Measurements from ENCODE around the gene RHBDD2. TPM values are rescaled to one million over a fixed set of nuclear protein-coding genes. Genes with fewer than 3 reads are reported as not detected.
"Not testable (repeated sequence)": the region's sequence is repeated elsewhere in the genome, so short reads cannot be mapped to it uniquely, and the experiment has no call there.

The RHBDD2 gene
- total RNA-seq, 1 experiment from 2014 or later = 12.8 TPM

DNA sequence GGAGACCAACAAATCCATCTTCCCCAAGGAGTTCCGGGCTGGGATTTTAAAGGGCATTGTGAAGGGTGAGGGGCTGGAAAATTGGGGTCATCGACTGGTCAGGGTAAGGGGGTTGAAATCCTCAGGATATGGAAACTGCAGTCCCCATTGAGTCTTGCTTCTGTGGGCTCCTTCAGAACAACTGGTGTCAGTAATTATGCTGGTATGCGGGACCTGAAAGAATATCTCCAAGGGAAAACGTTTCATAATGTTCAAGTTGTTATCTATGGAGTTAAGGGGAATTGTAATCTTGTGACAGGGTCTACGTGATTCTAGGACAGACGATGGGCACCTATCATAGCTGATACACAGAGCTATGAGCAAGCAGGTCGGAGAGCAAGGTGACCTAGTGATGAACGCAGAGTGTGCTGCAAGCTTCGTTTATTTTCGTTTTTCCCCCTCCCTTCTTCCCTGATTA is 494 bp upstream of the RHBDD2 start:
- H3K4me3 ChIP-seq = peak overlapping the region; percentile 67; the same call in 1 of the 2 replicates
- no peaks in the 10 kb centered on the region for H3K27me3 ChIP-seq
- H3K36me3 ChIP-seq = peaks cover 5% of the 10 kb centered on the region
- no peak for DNase-seq
- H3K9me3 ChIP-seq = no peaks in the 10 kb centered on the region

DNA sequence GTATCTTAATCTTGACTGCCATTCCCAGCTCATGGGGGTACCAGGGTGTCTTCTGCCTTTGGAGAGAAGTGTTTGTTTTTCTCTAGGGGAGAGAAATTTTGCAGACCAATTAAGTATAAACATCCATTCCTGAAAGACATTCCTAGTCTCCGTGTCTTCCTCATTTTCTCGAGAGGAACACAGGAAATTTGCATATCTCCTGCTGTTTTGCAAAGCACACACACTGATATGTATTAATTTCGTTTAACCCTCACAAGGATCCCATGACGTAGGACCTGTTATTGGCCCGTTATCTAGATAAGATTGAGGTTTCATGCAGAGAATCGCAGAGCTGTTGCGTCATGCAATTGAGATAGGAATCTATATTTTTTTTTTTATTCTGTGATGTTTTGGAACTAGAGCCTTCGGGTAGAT is 944 bp downstream of the RHBDD2 start:
- H3K27me3 ChIP-seq = no peaks in the 10 kb centered on the region
- no peak for DNase-seq

DNA sequence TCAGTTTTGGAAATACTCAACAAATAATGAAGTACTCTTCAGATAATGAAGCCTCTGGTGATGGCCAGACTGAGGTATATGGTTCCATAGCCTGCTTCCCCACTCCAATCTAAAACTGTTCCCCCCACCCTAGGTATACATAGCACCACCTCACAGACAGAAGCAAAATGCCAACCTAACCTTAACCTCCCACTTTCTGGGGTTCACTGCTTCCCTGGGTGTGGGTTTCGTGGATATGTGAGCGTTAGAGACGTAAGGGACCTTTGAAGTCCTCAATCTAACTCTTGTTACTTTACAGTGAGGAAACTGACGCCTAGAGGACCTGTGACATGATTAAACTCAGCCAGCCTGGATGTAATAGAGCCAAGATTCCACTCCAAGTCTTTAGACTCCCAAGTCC is 1.4 kb downstream of the RHBDD2 start:
- no peak for DNase-seq
- H3K27me3 ChIP-seq = no peaks in the 10 kb centered on the region
- H3K4me3 ChIP-seq = no peak overlapping the region; the same call in none of the 2 replicates
- H3K9me3 ChIP-seq = no peaks in the 10 kb centered on the region
- H3K36me3 ChIP-seq = peaks cover 9% of the 10 kb centered on the region

More for the DNA sequence above, 944 bp downstream of the RHBDD2 start:
- Histone ChIP-seq H3K9me3 (no peaks in the 10 kb centered on the region), H3K36me3 (peaks cover 9% of the 10 kb centered on the region), H3K4me3 (peak overlapping the region; percentile 67)

DNA sequence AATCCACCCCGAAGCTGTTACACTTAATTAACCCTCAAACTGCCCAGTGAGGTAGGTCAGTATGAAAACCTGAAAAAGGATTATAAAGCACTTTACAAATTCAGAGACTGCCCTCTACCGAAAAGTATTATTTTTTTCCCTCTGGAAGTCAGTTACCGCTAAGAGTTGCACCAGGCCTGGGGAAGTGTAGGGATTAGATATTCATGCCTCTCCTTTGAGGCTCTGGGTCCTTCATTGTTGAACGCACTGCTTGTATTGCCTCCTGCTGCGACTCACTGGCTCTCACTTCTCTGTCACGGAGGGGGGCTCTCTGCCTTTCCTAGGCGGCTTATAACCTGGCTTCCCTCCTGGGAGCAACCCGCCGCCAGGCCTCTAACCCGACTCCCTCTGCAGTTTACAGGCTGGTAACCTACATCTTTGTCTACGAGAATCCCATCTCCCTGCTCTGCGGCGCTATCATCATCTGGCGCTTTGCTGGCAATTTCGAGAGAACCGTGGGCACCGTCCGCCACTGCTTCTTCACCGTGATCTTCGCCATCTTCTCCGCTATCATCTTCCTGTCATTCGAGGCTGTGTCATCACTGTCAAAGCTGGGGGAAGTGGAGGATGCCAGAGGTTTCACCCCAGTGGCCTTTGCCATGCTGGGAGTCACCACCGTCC is 2.7 kb downstream of the RHBDD2 start:
- DNase-seq = no peak
- Histone ChIP-seq H3K9me3 (no peaks in the 10 kb centered on the region), H3K4me3 (no peak overlapping the region), H3K36me3 (peaks cover 12% of the 10 kb centered on the region), H3K27me3 (no peaks in the 10 kb centered on the region)

DNA sequence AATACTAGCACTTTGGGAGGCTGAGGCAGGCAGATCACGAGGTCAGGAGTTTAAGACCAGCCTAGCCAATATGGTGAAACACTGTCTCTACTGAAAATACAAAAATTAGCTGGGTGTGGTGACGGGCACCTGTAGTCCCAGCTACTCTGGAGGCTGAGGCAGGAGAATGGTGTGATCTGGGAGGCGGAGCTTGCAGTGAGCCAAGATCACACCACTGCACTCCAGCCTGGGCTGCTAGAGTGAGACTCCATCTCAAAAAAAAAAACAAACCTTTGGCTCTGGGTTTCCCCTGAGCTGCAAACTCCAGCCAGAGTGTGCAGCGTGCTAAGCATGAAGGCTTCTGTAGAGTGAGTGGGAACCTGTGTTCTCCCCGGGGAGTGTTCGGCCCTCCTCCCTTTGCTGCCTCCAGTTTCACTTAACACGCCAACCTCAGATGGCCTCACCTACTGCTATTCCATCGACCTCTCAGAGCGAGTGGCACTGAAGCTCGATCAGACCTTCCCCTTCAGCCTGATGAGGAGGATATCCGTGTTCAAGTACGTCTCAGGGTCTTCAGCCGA is 4.5 kb downstream of the RHBDD2 start:
- not testable (repeated sequence) for H3K4me3 ChIP-seq, H3K9me3 ChIP-seq, DNase-seq, H3K27me3 ChIP-seq
- H3K36me3 ChIP-seq = peaks cover 12% of the 10 kb centered on the region

DNA sequence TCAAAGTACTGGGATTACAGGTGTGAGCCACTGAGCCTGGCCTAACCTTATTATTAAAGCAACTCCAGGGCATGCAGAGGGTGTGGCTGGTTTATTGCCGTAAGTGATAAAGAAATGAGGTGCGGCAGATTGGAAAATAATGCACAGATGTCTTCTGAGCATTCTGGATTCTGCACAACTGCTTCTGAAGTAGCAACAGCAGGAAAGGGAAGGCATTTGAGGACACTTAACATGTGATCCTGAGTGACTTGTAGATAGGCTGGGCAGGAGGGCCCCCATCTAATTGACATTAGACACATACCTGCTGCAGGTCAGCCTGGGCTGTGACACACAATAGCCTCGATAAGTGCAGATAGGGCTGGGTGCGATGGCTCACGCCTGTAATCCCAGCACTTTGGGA is 5.6 kb downstream of the RHBDD2 start:
- Histone ChIP-seq H3K4me3 (no peak overlapping the region), H3K36me3 (peaks cover 15% of the 10 kb centered on the region), H3K27me3 (no peaks in the 10 kb centered on the region), H3K9me3 (no peaks in the 10 kb centered on the region)
- DNase-seq = no peak

DNA sequence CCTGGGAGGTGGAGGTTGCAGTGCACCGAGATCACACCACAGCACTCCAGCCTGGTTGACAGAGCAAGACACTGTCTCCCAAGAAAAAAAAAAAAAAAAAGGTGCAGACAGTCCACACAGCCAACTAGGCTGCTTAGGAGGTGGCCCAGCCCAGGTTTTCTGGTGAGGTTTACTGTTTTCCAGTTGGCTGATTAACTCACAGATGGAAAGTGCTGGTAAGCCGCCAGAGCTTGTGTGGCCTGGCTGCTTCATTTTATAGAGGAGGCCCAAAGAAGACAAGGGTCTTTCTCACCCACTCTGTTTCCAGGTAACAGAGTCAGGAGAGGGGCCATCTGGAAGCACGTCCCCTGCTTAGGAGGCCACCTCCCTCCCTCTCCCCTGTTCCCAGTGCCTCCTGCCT is 6.2 kb downstream of the RHBDD2 start:
- H3K27me3 ChIP-seq = no peaks in the 10 kb centered on the region
- no peak overlapping the region for H3K4me3 ChIP-seq
- DNase-seq = no peak
- H3K9me3 ChIP-seq = no peaks in the 10 kb centered on the region
- peaks cover 15% of the 10 kb centered on the region for H3K36me3 ChIP-seq

DNA sequence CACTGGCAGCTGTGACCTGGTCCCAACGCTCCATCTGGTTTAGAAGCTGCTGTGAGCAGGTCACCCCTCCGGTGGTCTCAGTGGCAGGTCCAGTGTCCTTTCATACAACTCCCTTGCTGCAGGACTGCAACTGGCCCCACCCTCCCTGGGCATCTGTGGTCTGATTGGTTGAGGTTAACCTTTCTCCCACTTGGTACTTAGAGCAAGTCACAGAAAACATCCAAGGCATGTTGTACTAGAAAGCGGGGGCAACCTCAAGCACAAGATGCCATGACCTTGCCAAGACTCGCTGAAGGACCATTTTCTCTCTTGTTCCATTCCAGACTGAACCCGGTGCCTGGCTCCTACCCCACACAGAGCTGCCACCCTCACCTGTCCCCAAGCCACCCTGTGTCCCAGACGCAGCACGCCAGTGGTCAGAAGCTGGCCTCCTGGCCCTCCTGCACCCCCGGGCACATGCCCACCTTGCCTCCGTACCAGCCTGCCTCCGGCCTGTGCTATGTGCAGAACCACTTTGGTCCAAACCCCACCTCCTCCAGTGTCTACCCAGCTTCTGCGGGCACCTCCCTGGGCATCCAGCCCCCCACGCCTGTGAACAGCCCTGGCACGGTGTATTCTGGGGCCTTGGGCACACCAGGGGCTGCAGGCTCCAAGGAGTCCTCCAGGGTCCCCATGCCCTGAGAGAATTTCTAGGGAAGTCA is 9.0 kb downstream of the RHBDD2 start:
- DNase-seq = no peak
- no peaks in the 10 kb centered on the region for H3K9me3 ChIP-seq
- no peak overlapping the region for H3K4me3 ChIP-seq
- H3K36me3 ChIP-seq = peaks cover 12% of the 10 kb centered on the region
- H3K27me3 ChIP-seq = no peaks in the 10 kb centered on the region

DNA sequence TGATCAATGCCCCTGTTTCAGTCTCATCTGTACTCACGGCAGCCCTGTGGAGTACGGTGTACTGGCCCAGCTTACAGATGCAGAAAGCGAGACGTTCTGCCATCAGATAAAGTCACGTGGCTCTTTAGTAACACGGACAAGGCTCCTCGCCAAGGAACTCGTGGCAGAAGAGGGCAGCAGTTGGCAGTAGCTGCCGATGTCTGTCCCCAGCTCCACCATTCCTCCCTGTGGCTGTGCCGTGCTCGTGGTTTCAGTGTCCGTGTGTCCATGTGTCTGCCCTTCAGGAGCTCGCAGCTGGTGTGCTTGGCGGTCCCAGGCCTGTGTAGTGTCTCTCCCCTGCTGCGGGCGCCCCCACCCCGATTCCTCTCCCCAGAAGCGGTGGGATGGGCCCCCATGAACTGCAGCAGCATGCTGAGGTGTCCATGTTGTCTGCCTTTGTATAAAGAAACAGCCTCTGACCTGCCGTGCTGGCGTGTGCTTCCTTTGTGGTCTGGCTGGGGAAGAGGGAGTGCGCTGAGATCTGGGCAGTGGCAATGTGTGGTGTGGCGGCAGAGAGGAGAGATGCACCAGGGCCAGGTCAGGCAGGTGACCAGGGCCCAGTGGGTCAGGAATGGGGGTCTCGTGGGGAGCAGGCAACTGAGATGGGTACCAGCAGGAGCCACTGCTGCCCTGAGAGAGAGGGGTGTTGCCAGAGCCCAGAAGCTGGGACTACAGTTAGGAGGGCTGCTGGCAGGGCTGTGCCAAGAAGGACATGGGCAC is 9.8 kb downstream of the RHBDD2 start:
- H3K9me3 ChIP-seq = no peaks in the 10 kb centered on the region
- peaks cover 10% of the 10 kb centered on the region for H3K36me3 ChIP-seq
- no peaks in the 10 kb centered on the region for H3K27me3 ChIP-seq
- DNase-seq = no peak
- H3K4me3 ChIP-seq = no peak overlapping the region

DNA sequence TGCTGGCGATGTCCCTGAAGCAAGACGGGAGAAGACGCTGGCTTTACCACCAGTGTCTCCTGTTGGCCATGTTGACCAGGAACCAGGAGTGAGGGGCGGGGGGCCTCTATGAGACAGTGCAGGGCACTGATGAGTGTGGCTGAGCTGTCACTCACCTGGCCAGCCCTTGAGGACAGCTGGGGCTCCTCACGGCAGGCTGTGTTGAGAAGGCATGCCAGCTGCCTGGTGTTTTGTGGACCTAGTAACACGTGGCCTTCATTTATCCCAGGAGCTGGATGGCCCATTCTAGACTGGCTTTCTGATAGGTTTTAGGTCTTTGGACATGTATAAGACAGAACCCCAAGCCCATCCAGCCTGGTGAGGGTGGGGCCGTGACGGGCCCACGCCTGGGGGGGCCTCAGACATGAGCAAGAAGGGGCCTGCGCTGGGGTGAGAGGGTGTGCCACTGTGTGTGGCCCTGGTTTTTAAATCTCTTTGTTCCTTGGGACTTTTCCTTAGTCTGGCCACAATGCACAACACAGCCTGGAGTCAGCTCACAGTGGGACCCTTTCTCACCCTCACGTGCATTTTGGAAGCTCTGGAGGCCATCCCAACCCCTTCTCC is 10.5 kb downstream of the RHBDD2 start:
- Histone ChIP-seq H3K4me3 (no peak overlapping the region), H3K9me3 (no peaks in the 10 kb centered on the region), H3K27me3 (no peaks in the 10 kb centered on the region), H3K36me3 (peaks cover 7% of the 10 kb centered on the region)
- DNase-seq = no peak

DNA sequence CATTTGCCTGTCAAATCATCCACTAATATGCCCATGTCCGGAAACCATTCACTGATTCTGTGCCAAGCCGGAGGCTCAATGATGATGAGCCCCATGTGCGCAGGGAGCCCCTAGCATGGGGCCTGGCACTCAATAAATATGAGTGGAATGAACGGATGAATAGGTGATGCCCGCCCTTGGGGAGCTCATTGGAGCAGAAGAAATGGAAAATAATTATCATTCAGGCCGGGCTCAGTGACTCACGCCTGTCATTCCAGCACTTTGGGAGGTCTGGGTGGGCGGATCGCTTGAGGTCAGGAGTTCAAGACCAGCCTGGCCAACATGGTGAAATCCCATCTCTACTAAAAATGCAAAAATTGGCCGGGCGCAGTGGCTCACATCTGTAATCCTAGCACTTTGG is 11.0 kb downstream of the RHBDD2 start:
- Histone ChIP-seq H3K27me3 (no peaks in the 10 kb centered on the region), H3K9me3 (no peaks in the 10 kb centered on the region), H3K4me3 (no peak overlapping the region), H3K36me3 (peaks cover 6% of the 10 kb centered on the region)
- DNase-seq = peak; percentile 82

DNA sequence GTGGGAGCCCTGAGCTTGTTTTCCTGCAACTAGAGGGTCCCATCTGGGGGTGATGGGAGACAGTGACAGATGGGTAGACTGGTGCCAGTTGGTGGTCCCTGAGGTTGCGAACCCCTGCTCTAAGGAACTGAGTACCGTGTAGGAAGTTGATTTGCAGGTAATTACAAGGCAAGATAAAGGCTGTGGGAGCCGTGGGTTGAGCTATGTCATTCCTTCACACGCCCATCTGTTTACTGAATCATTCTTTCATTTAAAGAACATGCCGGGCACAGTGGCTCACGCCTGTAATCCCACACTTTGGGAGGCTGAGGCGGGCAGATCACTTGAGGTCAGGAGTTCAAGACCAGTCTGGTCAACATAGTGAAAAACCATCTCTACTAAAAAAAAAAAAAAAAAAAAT is 12.4 kb downstream of the RHBDD2 start:
- DNase-seq, H3K36me3 ChIP-seq, H3K4me3 ChIP-seq, H3K27me3 ChIP-seq, H3K9me3 ChIP-seq: not testable (repeated sequence)

DNA sequence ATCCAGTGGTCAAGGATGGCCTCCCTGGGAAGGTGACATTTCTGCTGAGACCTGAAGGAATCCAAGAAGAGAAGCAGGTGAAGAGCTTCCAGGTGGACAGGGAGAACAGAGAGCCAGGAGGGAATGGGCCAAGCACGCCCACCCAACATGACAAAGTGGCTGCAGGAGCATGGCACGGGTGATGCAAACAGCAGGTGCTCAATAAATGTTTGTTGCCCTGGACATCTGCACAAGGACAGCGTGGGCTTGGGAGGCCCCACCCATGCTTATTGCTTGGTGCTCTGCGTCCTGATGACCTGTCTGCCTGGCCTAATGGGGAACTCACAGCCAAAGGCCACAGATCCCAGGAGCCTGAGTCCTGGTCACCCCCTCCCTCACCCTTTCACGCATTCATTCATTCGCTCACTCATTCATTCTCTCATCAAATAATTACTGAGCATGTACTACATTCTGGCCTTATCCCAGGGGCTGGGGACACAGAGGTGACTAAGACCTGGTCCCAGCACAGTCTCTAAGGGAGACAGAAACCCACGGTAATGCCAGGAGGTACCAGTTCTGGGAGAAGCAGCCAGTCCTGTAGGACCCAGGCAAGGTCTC is 13.1 kb downstream of the RHBDD2 start:
- H3K27me3 ChIP-seq = no peaks in the 10 kb centered on the region

DNA sequence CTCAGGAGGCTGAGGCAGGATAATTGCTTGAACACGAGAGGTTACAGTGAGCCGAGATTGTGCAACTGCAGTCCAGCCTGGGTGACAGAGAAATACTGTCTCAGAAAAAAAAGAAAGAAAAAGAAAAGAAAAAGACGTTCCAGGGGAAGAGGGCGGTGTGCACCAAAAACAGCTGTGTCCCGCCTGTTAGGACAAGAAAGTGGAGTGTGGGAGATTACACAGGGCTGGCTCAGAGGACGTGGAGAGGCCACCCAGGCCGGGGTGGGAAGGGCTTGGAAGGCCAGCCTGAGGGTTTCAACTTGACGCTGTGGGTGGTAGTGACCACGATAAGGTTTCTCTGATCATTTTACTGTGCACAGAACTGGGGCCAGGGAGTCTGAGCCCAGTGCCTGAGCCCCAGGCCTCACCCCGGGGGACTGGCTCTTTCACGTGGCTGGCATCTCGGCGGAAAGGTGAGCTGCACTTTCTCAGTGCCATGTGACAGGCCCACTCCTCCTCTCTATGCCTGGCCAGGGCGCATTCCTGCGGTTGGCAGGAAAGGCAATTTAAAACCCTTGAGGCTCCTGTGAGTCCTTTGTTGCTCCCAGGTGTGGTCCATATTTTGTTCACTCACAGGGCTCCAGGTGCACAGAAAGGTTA is 13.9 kb downstream of the RHBDD2 start:
- Histone ChIP-seq H3K27me3 (no peaks in the 10 kb centered on the region), H3K4me3 (no peak overlapping the region), H3K9me3 (no peaks in the 10 kb centered on the region), H3K36me3 (0 out of 2 replicates have a peak, but pooled peaks cover 3% of the 10 kb centered on the region)
- peak; percentile 32 for DNase-seq

More for the DNA sequence above, 13.1 kb downstream of the RHBDD2 start:
- no peak for DNase-seq
- Histone ChIP-seq H3K36me3 (0 out of 2 replicates have a peak, but pooled peaks cover 3% of the 10 kb centered on the region), H3K4me3 (no peak overlapping the region), H3K9me3 (no peaks in the 10 kb centered on the region)

DNA sequence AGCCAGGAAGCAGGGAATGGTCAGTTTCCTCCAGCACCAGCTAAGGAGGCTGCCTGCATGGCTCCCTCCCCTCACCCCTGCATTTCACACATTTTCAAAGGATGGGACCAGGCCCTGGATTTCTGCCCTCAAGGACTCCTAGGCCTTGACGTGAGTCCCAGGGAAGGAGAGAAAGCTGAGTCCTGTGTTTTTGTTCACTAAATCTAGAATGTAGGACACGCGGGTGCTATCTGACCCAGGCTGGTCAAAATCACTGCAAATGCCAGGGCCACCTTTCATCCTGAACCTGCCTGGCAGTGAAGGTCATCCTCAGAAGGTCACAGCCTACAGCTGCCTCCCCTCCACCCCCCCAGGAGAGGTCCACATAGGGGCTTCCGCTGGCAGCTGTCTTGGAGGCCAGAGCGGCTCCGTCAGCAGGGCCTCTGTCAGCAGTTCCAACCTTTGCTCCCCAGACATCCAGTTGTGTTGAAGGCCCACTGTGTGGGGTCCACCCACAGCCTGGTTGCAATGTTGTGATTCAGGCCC is 18.0 kb downstream of the RHBDD2 start:
- H3K4me3 ChIP-seq = no peak overlapping the region
- H3K27me3 ChIP-seq = no peaks in the 10 kb centered on the region
- H3K9me3 ChIP-seq = no peaks in the 10 kb centered on the region
- DNase-seq = no peak
- H3K36me3 ChIP-seq = no peaks in the 10 kb centered on the region
